Hindlimb muscle (tissue), 1 donor: ENCODE data around the gene STOML3. TPM values are rescaled to one million over a fixed set of nuclear protein-coding genes. Genes with fewer than 3 reads are reported as not detected.

Experiments
- polyA plus RNA-seq: library from polyadenylated mRNA; unstranded; fragments of 120-200 nt; gene quantifications from one replicate; pipeline ENCODE4 v1.2.1, GENCODE V29; 2013; ENCODE audit not compliant: insufficient read length

STOML3 gene
- polyA plus RNA-seq, 1 donor = not detected

Other genes starting within 250 kb of the STOML3 start
- 29.2 TPM for gene PROSER1, start 47.3 kb upstream of the STOML3 start, polyA plus RNA-seq
- 37.0 TPM for gene NHLRC3, start 47.6 kb upstream of the STOML3 start, polyA plus RNA-seq